H9 (cell line): ENCODE results near the gene NRGN. TPM values are rescaled to one million over a fixed set of nuclear protein-coding genes. Genes with fewer than 3 reads are reported as not detected.

Experiments
- DNase-seq: peaks from one replicate; pipeline ENCODE4 v3.0.0-alpha.2; 2017
- H2AFZ ChIP-seq: one replicate; pipeline ENCODE4 v1.6.1; 2013; ENCODE audit warnings: mild to moderate bottlenecking, low read length, control low read depth, moderate library complexity
- H2AK5ac ChIP-seq: 2 replicates; pipeline ENCODE4 v1.6.1; 2013; ENCODE audit warnings: low read length, control low read depth, mixed read lengths; ENCODE audit not compliant: insufficient read length
- H2BK120ac ChIP-seq: one replicate; pipeline ENCODE4 v1.6.1; 2013; ENCODE audit warnings: low read depth, mild to moderate bottlenecking, low read length, control low read depth, inconsistent platforms; ENCODE audit not compliant: poor library complexity, severe bottlenecking
- H2BK12ac ChIP-seq: 2 replicates; pipeline ENCODE4 v1.6.1; 2013; ENCODE audit warnings: low read length, control low read depth, mixed read lengths, low read depth; ENCODE audit not compliant: insufficient read length
- H2BK15ac ChIP-seq: 2 replicates; pipeline ENCODE4 v1.6.1; 2013; ENCODE audit warnings: low read depth, low read length, control low read depth
- H2BK20ac ChIP-seq: one replicate; pipeline ENCODE4 v1.6.1; 2013; ENCODE audit warnings: low read depth, mild to moderate bottlenecking, low read length, control low read depth, inconsistent platforms; ENCODE audit not compliant: poor library complexity, severe bottlenecking
- H2BK5ac ChIP-seq: 2 replicates; pipeline ENCODE4 v1.6.1; 2013; ENCODE audit warnings: low read length, control low read depth, mixed read lengths; ENCODE audit not compliant: insufficient read length
- H3K14ac ChIP-seq: 2 replicates; pipeline ENCODE4 v1.6.1; 2013; ENCODE audit warnings: low read length, control low read depth; ENCODE audit not compliant: insufficient read depth
- H3K18ac ChIP-seq: 2 replicates; pipeline ENCODE4 v1.6.1; 2013; ENCODE audit warnings: low read depth, mild to moderate bottlenecking, mixed read lengths, low read length, control low read depth; ENCODE audit not compliant: insufficient read length
- H3K23ac ChIP-seq: 2 replicates; pipeline ENCODE4 v1.6.1; 2013; ENCODE audit warnings: low read length, control low read depth, mixed read lengths, low read depth; ENCODE audit not compliant: insufficient read length
- H3K23me2 ChIP-seq: 2 replicates; pipeline ENCODE4 v1.6.1; 2013; ENCODE audit warnings: low read depth, mild to moderate bottlenecking, mixed read lengths, low read length, control low read depth; ENCODE audit not compliant: insufficient read length, poor library complexity, severe bottlenecking
- H3K27ac ChIP-seq: 2 replicates; pipeline ENCODE4 v1.5.1; 2013; ENCODE audit warnings: low read length, control low read depth, mixed read lengths, low read depth; ENCODE audit not compliant: insufficient read length
- H3K27me3 ChIP-seq: 2 replicates; pipeline ENCODE4 v1.6.1; 2013; ENCODE audit warnings: low read length, control low read depth, inconsistent platforms; ENCODE audit not compliant: insufficient read depth
- H3K4ac ChIP-seq: 2 replicates; pipeline ENCODE4 v1.6.1; 2013; ENCODE audit warnings: low read depth, mild to moderate bottlenecking, control low read depth, inconsistent platforms, low read length, moderate library complexity
- H3K4me1 ChIP-seq: 2 replicates; pipeline ENCODE4 v1.6.1; 2013; ENCODE audit warnings: low read length, control low read depth, inconsistent platforms; ENCODE audit not compliant: insufficient read depth
- H3K4me2 ChIP-seq: 2 replicates; pipeline ENCODE4 v1.6.1; 2013; ENCODE audit warnings: low read length, control low read depth, mixed read lengths; ENCODE audit not compliant: insufficient read length, insufficient read depth
- H3K56ac ChIP-seq: 2 replicates; pipeline ENCODE4 v1.6.1; 2013; ENCODE audit warnings: low read depth, mild to moderate bottlenecking, mixed read lengths, low read length, control low read depth; ENCODE audit not compliant: insufficient read length
- H3K79me1 ChIP-seq: 2 replicates; pipeline ENCODE4 v1.6.1; 2013; ENCODE audit warnings: low read depth, mild to moderate bottlenecking, moderate library complexity, low read length, control low read depth, inconsistent platforms; ENCODE audit not compliant: insufficient read depth, poor library complexity, severe bottlenecking
- H3K79me2 ChIP-seq: 2 replicates; pipeline ENCODE4 v1.6.1; 2013; ENCODE audit warnings: low read length, control low read depth, inconsistent platforms; ENCODE audit not compliant: insufficient read depth
- H3K9ac ChIP-seq: 2 replicates; pipeline ENCODE4 v1.6.1; 2013; ENCODE audit warnings: low read length, control low read depth, mixed read lengths; ENCODE audit not compliant: insufficient read length; ENCODE audit errors: extremely low read depth
- H3K9me3 ChIP-seq: one replicate; pipeline ENCODE4 v1.6.1; 2013; ENCODE audit warnings: low read depth, low read length, inconsistent platforms; ENCODE audit not compliant: control insufficient read depth
- H3T11ph ChIP-seq: one replicate; pipeline ENCODE4 v1.6.1; 2013; ENCODE audit warnings: mild to moderate bottlenecking, low read length, control low read depth, inconsistent platforms
- H4K20me1 ChIP-seq: one replicate; pipeline ENCODE4 v1.6.1; 2013; ENCODE audit not compliant: control insufficient read depth, insufficient read length, insufficient read depth
- H4K5ac ChIP-seq: 2 replicates; pipeline ENCODE4 v1.6.1; 2013; ENCODE audit warnings: low read depth, mild to moderate bottlenecking, mixed read lengths, low read length, control low read depth; ENCODE audit not compliant: insufficient read length
- H4K8ac ChIP-seq: replicated peaks from 2 replicates; pipeline ENCODE4 v1.6.1; 2013; ENCODE audit warnings: low read length, control low read depth, mixed read lengths, low read depth; ENCODE audit not compliant: insufficient read length
- H4K91ac ChIP-seq: 2 replicates; pipeline ENCODE4 v1.6.1; 2013; ENCODE audit warnings: low read depth, mild to moderate bottlenecking, moderate library complexity, mixed read lengths, low read length, control low read depth; ENCODE audit not compliant: insufficient read length
- H3K27ac Mint-ChIP-seq, 3 experiments: 2 replicates in 2 of 3; 3 replicates in 1 of 3; pipeline ENCODE4 v1.8.0; 2020 to 2021; ENCODE audit warnings: mixed read lengths in 3 of 3, mild to moderate bottlenecking in 1 of 3, moderate library complexity in 1 of 3
- H3K27me3 Mint-ChIP-seq: 2 replicates; pipeline ENCODE4 v1.8.0; 2021; ENCODE audit warnings: low read depth, mild to moderate bottlenecking, moderate library complexity, mixed read lengths
- H3K36me3 Mint-ChIP-seq, 3 experiments: 2 replicates in 2 of 3; 3 replicates in 1 of 3; pipeline ENCODE4 v1.8.0; 2020 to 2021; ENCODE audit warnings: low read depth in 3 of 3, mixed read lengths in 3 of 3; ENCODE audit not compliant: insufficient read depth in 1 of 3
- H3K4me1 Mint-ChIP-seq, 2 experiments: 2 replicates each; pipeline ENCODE4 v1.8.0; 2020; ENCODE audit warnings: mixed read lengths in 2 of 2
- H3K4me3 Mint-ChIP-seq, 2 experiments: 2 replicates in 1 of 2; 3 replicates in 1 of 2; pipeline ENCODE4 v1.8.0; 2020 to 2021; ENCODE audit warnings: mild to moderate bottlenecking in 2 of 2, mixed read lengths in 2 of 2, moderate library complexity in 1 of 2
- H3K9me3 Mint-ChIP-seq, 2 experiments: 2 replicates in 1 of 2; 3 replicates in 1 of 2; pipeline ENCODE4 v1.8.0; 2020; ENCODE audit warnings: mild to moderate bottlenecking in 2 of 2, mixed read lengths in 2 of 2, moderate library complexity in 1 of 2
- CTCF ChIP-seq: fragments of 200-600 bp; sonication (generic); conservative IDR thresholded peaks from 3 replicates; pipeline ENCODE4 v1.8.0; 2021; ENCODE audit warnings: antibody characterized with exemption, mild to moderate bottlenecking
- WGBS: extraction: QIAGEN DNeasy Blood & Tissue Kit; methylation state at CpG from one replicate; pipeline ENCODE4 v1.1.7; 2013; ENCODE audit warnings: missing lambda C conversion rate, low lambda C conversion rate, mixed read lengths; ENCODE audit not compliant: insufficient read length; ENCODE audit errors: extremely low coverage; 5-methylcytosine and 5-hydroxymethylcytosine counted together
- total RNA-seq: library from RNA; stranded (reverse); gene quantifications from 2 replicates; pipeline ENCODE4 v1.2.1, GENCODE V29; 2021

The NRGN gene
- total RNA-seq, 1 experiment from 2014 or later, result 6.4 TPM

- WGBS, result no CpG with 5 or more reads among the region's 4 CpGs
- Histone ChIP-seq H3K9ac (no peak overlapping the region), H2AK5ac (no peak overlapping the region), H3K4me2 (no peak overlapping the region), H2BK12ac (no peak overlapping the region), H3K79me2 (no peaks in the 10 kb centered on the region), H2BK15ac (no peak overlapping the region), H4K8ac (no peak overlapping the region), H3K27ac (no peak overlapping the region), H3K18ac (no peak overlapping the region), H2BK120ac (no peak overlapping the region), H2AFZ (no peak overlapping the region), H3K56ac (no peak overlapping the region), H3K23ac (no peak overlapping the region), H3K79me1 (no peaks in the 10 kb centered on the region), H4K20me1 (no peaks in the 10 kb centered on the region), H3K4me1 (peaks cover 11% of the 10 kb centered on the region), H3K27me3 (peaks cover 4% of the 10 kb centered on the region; the same call in 1 of the 2 replicates), H3K14ac (no peak overlapping the region), H3K4ac (no peak overlapping the region), H3T11ph (no peak overlapping the region), H4K91ac (no peak overlapping the region), H3K9me3 (no peaks in the 10 kb centered on the region), H2BK20ac (no peak overlapping the region), H2BK5ac (no peak overlapping the region), H4K5ac (no peak overlapping the region), H3K23me2 (no peaks in the 10 kb centered on the region)
- H3K27me3 Mint-ChIP-seq, result peaks cover 41% of the 10 kb centered on the region
- no peak for DNase-seq
- peaks cover 35 to 39% of the 10 kb centered on the region in 2 experiments for H3K4me1 Mint-ChIP-seq
- no peak overlapping the region for H3K4me3 Mint-ChIP-seq
- H3K27ac Mint-ChIP-seq, result no peak overlapping the region
- no peak for TF ChIP-seq CTCF
- no peaks in the 10 kb centered on the region; a peak in 1 of 7 replicates for H3K36me3 Mint-ChIP-seq
- no peaks in the 10 kb centered on the region; a peak in 1 of 5 replicates for H3K9me3 Mint-ChIP-seq
These were observed 12.3 kb upstream of the NRGN start for GRCh38 chr11:124727474-124727873.
